ENCODE measurements around the gene SPATA25.

Gene SPATA25

DNA sequence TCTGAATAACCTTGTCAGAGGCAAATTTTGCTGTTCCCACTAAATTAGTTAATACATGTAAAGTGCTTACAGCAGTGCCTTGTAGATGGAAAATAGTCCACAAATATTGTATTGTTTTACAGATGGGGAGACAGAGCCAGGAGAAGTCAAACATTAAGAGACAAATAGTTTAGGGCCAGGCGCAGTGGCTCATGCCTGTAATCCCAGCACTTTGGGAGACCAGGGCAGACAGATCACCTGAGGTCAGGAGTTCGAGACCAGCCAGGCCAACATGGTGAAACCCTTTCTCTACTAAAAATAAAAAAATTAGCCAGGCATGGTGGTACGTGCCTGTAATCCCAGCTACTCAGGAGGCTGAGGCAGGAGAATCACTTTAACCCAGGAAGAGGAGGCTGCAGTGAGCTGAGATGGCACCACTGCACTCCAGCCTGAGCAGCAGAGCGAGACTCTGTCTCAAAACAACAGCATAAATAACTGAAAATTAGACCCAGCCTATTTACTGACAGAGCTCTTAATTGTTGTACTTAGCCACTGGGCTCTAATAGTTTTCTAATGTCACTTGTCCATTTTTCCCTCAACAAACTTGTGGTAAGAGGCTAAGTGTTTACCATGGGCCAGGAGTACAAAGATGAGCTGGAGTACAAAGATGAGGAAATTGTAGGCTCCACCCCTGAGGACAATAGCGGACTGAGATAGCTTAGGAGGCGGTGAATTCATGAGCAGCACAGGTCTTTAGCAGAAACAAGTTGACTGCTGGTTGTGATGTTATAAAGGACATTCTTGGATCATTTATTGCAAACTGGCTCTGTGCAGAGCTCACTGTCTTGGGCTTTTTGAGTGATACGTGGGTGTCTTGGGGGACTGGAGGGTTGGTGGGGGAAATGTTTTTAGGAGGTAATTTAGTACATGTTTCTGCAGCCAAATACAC, 23.6 kb downstream of the SPATA25 start:
- DNase-seq, result no peak

DNA sequence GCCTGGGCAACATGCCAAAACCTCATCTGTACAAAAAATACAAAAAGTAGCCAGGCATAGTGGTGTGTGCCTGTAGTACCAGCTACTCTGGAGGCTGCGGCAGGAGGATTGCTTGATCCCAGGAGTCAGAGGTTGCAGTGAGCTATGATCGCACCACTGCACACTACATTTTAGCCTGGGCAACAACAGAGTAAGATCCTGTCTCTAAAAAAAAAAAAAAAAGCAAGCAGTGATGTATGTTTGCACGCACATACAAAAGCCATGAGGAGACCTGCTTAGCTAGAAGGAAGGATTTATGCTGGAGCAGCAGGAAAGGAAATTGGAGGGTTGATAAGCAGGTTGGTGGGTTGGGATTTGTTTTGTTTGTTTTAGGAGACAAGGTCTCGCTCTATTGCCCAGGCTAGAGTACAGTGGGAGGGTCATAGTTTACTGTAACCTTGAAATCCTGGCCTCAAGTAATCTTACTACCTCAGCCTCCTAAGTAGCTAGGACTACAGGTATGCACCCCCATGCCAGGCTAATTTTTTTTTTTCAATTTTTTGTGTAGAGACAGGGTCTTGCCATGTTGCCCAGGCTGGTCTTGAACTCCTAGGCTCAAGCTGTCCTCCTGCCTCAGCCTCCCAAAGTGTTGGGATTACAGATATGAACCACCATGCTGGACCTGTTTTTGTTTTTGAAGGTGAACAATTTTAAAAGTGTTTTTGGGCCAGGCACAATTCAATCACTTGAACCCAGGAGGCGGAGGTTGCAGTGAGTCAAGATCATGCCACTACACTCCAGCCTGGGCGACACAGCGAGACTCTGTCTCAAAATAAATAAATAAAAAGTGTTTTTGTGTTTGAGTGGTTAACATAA, 26.0 kb downstream of the SPATA25 start:
- DNase-seq, result no peak

DNA sequence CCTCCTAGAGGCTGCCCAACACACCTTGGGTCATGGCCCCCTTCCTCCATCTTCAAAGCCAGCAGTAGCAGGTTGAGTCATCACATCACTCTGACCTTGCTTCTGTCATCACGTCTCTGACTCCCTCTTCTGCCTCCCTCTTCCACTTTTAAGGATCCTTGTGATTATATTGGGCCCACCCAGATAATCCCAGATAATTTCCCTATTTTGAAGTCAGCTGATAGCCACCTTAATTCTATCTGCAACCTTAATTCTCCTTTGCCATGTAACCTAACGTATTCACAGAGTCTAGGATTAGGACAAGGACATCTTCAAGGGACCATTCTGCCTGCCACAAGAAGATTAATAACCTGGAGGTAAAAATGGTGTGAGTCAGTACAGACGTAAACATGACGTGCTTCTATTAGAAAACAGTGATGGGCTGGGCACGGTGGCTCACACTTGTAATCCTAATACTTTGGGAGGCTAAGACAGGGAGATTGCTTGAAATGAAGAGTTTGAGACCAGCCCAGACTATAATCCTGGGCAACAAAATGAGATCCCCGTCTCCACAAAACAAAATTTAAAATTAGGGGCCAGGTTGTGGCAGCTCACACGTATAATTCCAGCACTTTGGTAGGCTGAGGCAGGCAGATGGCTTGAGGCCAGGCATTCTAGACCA, 26.7 kb downstream of the SPATA25 start:
- no peak for DNase-seq

DNA sequence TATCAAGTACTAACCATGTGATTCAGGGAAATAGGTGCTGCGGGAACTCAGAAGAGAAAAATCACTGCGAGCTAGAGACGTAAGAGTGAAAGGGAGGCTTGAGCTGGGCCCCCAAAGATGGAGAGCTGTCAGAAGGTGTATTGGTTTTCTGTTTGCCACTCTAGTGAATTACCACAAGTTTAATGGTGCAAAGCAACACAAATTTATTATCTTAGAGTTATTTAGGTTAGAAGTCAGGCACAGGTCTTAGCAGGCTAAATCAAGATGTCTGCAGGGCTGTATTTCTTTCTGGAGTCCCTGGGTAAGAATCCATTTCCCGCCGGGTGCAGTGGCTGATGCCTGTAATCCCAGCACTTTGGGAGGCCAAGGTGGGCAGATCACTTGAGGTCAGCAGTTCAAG, 27.5 kb downstream of the SPATA25 start:
- DNase-seq, result no peak

DNA sequence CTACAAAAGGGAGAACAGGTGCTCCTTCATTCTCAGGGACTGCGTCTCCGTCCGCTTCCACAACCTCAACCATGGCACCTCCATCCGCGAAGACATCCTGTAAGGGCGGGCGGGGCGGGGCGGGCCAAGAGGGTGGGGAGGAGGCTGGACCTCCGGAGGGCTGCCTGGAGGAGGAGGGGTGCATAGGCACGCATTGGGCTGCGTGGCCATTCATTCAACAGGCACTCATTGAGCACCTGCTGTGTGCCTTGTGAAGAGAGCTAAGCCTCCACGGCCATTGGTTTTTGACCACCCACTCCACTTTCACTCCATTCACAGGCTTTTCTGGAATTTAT, 29.6 kb downstream of the SPATA25 start:
- peak; percentile 65 for DNase-seq

DNA sequence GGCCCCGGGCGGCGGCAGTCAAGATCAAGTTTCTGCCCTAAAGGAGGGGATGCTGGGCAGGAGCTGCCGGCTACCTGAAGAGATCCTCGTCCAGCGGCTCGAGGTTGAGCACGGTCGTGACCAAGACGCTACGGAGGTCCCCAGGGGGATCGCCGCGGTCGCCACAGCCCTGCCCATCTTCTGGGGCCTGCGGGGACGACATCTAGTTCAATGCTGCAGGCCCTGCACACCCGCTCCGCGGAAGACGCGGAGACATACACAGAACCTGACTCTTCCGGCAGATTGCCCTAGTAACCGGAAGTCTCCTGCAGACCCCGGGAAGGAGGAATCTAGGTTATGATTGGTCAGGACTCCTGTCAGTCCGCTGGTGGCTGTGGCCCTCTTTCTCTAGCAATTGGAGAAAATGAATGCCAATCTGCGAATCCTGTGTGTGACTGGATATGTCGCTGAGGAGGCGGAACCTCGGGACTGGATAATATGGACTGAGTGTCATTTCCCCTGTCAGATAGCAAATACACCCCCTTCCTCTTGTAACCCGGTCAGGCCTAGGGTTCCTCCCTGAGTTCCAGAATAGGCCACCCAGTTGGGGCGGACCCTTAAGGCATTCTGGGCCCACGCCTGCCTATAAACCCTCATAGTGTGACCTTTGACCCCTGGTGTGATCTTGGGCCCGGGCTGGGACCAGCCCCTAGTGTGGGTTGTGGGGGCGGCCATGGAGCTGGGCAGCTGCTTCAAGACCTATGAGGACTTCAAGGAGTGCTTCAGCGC, 30.1 kb downstream of the SPATA25 start, which contains the start of the genes ACOT8 and ZSWIM3:
ACOT8 (minus strand) TSS at position 279 of the 768 bp plus-strand sequence; CDS start at position 202, 77 bp downstream.
ZSWIM3 (plus strand) TSS at position 501 of the 768 bp plus-strand sequence; CDS start at position 713, 212 bp downstream.
- DNase-seq, result peak; percentile 100

DNA sequence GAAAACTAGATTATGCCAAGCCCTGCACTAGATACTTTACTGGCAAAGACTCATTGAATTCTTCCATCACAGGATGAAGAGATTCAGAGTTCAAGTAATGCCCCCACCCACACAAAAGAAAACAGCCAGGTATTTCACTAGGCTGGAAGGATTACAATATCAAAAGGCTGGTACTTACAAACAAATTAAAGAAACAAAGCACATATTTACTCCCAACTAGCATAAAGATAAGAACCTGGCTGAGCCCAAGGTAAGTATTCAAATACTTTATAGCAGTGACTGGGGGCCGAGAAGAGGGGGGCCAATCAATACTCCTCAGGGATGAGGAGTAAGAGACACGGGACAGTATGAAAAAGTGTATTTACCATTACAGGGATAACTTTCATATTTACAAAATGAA, 33.9 kb downstream of the SPATA25 start:
- DNase-seq, result no peak

DNA sequence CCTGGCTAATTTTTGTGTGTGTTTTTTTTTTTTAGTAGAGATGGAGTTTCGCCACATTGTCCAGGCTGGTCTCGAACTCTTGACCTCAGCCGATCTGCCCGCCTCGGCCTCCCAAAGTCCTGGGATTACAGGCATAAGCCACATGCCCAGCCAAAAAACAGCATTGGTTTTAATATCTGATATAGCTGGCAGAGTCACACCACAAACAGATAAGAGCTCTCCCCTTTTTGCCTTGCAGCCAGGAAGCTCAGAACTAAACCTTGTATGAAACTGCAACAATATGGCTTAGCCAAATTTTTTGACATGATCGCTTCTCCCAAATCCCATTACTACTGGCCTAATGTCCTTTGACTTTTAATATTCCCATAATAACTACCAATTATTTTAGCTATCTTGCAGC, 35.1 kb downstream of the SPATA25 start:
- no peak for DNase-seq

DNA sequence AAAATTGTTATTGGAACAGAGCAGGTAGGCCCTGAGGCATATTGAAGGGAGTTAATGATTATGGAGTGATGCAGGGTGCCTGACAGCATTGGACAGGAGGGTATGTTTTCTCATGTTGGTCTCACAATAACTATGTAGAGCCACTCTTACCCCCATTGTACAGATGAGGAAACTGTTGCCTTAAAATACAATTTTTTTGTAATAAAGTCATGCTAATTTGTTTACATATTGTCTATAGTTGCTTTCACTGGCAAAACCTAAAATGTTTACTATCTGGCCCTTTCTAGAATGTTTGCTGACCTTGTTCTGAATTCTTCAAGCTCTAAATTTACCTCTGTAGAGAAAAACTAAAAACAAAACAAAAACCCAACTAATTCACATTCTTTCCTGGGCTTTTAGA, 35.9 kb downstream of the SPATA25 start:
- DNase-seq, result no peak

DNA sequence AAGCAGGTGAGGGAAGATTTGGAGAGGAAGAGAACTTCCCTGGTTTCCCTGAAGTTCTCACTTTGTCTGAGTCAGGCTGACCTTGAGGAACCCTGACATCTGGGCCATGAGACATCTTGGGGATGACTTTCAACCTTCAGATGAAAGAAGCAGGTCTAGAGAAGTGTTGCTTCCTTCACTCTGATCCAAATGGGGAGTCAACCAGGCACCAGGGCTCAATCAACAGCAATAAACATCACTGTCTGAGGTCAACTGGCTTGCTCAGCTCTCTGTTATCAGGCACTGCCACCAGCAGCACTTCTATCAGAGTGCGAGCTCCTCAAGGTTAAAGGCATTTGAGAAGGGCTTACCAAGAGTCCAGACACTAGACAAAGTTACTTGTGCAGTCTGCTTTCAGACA, 36.5 kb downstream of the SPATA25 start:
- DNase-seq, result no peak

DNA sequence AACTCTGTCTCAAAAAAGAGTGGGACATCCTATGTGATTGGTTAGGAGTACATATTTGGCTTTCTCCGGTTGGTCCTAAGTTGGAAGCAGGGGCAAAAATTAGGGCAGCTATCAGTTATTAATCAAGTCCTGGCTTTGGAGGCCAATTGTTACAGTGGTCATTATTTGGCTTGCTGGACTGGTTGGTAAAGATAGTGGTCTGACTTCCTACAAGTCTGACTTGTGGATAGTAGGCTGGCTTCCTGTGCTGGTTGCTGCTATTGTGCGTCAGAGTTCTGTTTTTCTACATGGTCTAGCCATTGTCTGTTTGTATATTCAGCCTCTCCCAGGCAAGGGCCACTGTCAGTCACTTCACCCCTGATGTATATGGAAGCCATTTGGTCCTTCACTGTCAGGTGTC, 37.2 kb downstream of the SPATA25 start:
- no peak for DNase-seq

DNA sequence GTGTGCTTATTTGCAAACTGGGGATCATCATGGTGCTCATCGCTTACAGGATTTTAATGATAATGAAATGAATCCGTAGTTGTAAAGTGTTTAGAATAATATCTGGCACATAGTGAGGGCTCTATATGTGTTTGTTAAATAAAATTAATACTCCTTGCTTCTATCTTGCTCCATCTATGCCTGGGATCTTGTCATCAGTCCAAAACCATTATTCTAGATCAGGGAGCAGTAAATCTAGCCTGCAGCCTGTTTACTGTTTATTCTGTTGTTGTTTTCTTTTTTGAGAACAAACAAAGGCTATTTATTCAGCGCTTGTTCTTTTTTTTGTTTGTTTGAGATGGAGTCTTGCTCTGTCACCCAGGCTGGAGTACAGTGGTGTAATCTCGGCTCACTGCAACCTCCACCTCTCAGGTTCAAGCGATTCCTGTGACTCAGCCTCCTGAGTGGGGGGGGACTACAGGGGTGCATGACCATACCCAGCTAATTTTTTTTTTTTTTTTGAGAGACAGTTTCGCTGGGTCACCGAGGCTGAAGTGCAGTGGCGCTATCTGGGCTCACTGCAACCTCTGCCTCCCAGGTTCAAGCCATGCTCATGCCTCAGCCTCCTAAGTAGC, 38.3 kb downstream of the SPATA25 start:
- no peak for DNase-seq

DNA sequence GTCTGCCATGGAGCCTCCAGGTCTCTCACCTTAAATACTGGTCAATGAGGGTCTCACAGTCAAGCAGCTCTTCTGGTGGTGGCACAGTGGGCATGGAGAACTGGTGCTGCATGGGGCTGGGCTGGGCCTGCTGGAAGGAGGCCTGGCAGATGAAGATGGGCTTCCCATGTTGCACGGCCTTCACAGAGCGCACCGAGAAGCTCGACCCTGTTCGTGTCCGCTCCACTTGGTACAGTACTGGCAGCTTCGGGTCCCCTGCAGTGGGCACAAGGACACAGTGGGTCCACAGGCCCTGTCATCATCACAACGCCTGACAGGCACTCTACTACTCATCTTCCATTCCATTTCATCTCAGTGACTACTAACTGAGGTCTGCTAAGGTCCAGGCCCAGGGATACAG, 39.0 kb downstream of the SPATA25 start:
- no peak for DNase-seq

DNA sequence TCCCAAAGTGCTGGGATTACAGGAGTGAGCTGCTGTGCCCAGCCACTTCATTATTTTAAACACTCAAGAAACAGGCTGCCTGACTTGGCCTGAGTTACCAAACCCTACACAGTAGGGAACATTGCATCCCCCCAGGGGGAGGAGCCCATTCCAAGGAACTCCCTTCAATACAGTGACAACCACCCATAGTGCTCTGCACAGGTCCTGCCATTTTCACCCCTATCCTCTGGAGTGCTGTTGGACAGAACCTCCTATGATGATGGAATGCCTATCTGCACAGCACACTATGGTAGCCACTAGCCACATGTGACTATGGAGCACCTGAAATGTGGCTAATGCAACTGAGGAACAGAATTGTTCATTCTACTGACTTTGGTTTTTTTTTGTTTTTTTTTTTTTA, 42.0 kb downstream of the SPATA25 start:
- no peak for DNase-seq

DNA sequence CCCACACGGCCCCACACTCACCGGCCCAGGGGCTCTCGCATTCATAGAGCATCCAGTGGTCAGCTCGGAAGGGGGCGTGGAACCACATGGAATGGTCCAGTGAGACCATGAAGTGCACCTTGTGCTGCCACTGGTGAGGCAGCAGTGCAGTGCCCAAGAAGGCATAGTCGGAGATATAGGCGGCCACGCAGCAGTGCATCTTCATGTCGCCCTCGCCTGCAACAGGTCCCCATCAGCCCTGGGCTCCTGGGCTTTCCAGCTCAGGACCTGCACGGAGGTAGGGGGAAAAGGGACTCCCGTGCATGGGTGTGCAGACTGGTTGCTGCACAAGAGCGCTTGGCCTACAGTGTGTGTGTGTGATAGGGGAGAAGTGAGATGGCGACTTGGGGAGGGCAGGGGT, 43.9 kb downstream of the SPATA25 start:
- DNase-seq, result no peak

DNA sequence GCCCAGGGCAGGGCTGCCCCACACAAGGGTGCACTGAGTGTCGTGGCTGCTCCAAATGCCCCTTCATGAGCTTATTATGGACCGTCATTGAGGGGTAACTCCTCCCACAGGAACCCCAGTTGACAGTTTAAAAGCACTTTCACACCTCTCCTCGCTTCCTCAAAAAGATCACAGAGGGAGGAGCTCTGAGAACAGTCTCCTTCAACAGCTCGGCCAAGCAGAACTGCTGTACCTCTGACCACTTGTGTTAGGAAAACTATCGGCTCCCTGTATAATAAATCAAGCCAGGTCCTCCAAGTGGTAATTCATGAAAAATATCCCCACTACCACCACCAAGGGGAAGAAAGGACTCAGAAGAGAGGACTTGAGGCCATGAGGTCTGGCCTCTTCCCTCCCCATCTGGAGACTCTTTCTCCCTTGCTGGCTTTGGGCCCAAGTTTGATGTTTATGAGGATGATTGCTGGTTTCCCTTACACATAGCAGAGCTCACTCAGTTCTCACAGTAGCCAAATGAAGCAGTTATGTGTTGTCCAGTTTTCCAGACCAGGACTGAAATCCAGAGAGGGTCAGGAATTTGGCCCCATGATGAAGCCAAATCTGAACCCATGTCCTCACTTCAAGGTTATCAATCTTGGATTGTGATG, 45.1 kb downstream of the SPATA25 start:
- no peak for DNase-seq

DNA sequence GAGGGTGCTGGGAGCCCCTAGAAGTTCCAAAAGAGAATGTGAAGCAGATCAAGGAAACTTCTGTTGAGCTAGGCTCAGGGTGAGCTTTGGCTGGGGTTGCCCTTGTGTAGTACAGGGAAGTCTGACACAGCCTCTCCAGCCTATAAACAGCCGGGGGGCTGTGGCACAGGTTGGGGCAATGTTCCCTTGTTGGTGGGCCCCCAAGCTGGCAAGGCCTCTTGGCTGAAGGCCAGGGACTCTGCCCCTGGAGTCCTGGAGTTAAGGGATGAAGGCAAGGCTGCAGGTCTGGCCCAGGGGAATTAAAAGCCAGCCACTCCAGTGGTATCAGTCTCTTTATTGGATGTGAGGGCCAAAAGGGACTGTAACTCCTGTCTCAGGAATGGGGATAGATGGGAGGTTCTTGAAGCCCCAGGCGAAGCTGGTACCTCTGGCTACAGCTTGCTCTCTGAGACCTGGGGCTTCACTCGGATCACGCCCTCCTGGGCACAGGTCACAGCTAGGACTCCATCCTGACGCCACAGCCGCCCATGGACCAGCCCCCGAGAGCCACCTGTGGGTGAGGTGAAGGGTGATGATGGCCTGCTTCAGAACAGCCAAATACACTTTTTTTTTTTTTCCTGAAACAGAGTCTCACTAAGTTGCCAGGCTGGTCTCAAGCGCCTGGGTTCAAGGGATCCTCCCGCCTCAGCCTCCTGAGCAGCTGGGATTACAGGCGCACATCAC, 45.9 kb downstream of the SPATA25 start:
- DNase-seq, result no peak

DNA sequence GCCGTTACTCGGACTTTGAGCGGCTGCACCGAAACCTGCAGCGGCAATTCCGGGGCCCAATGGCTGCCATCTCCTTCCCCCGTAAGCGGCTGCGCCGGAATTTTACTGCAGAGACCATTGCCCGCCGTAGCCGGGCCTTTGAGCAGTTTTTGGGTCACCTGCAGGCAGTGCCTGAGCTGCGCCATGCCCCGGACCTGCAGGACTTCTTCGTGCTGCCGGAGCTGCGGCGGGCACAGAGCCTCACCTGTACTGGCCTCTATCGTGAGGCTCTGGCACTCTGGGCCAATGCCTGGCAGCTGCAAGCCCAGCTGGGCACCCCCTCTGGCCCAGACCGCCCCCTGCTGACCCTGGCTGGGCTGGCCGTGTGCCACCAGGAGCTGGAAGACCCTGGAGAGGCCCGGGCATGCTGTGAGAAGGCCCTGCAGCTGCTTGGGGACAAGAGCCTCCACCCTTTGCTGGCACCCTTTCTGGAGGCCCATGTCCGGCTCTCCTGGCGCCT, 46.7 kb downstream of the SPATA25 start:
- DNase-seq, result no peak

DNA sequence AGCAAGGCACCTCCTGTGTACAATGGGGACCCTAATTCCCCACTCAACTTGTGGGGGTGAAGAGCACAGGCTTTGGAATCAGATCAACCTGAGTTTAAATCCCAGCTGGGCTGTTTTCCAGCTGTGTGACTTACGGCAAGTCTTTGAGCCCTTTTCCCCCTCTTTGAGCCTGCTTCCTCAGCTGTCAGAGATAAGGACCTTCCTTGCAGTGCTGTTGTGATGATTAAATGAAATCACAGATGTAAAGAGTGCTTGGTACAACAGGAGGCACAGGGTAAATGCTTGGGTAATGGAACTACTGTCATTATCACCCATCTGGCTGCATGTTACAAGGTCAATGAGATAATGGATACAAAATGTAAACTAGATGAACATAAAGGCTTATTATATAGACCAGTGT, 50.6 kb downstream of the SPATA25 start:
- DNase-seq, result no peak
